K562 (cell line): ENCODE results near the gene SUPT16H.

ENCODE experiments used
- CEBPB ChIP-seq: fragments of 450-650 bp; IDR thresholded peaks from 2 replicates; pipeline ENCODE4 v1.6.1; 2016; ENCODE audit warnings: missing genetic modification characterization, missing compliant biosample characterization
- CTCF ChIP-seq, 3 experiments: IDR thresholded peaks in 2 of 3; conservative IDR thresholded peaks in 1 of 3; 2 replicates each; pipeline ENCODE4 v1.5.1; 2011 to 2012; ENCODE audit warnings: low read length in 3 of 3, mild to moderate bottlenecking in 3 of 3, control low read depth in 2 of 3, improper control_type of control experiment in 1 of 3, inconsistent platforms in 1 of 3, low read depth in 1 of 3, mixed read lengths in 1 of 3, moderate library complexity in 1 of 3; ENCODE audit not compliant: insufficient read depth in 2 of 3
- EP300 ChIP-seq: IDR thresholded peaks from 2 replicates; pipeline ENCODE4 v1.6.1; 2012; ENCODE audit warnings: low read length, improper control_type of control experiment
- HBP1 ChIP-seq: fragments of 450-650 bp; formaldehyde crosslinking; IDR thresholded peaks from 2 replicates; pipeline ENCODE4 v1.4.0; 2022; ENCODE audit warnings: missing genetic modification characterization
- HDAC6 ChIP-seq: IDR thresholded peaks from 2 replicates; pipeline ENCODE4 v1.6.1; 2012; ENCODE audit warnings: low read depth, mild to moderate bottlenecking, control low read depth, inconsistent platforms, low read length, moderate library complexity
- KAT7 ChIP-seq: sonication (generic); formaldehyde crosslinking; IDR thresholded peaks from 2 replicates; pipeline ENCODE4 v1.8.0; 2022; ENCODE audit warnings: missing genetic modification reagents, mild to moderate bottlenecking, borderline replicate concordance
- NCOA6 ChIP-seq: fragments of 450-650 bp; IDR thresholded peaks from 2 replicates; pipeline ENCODE4 v1.6.1; 2017; ENCODE audit warnings: mild to moderate bottlenecking
- POLR2AphosphoS5 ChIP-seq: IDR thresholded peaks from 2 replicates; pipeline ENCODE4 v1.6.1; 2011; ENCODE audit warnings: mild to moderate bottlenecking, low read depth, low read length, moderate library complexity; ENCODE audit not compliant: control insufficient read depth, insufficient read depth
- SAP30 ChIP-seq: fragments of 200-600 bp; sonication (generic); IDR thresholded peaks from 2 replicates; pipeline ENCODE4 v1.6.1; 2012; ENCODE audit warnings: borderline replicate concordance, low read depth, mild to moderate bottlenecking, moderate library complexity, low read length, control low read depth, inconsistent platforms; ENCODE audit not compliant: insufficient read depth, poor library complexity, severe bottlenecking
- TSC22D4 ChIP-seq: fragments of 450-650 bp; IDR thresholded peaks from 2 replicates; pipeline ENCODE4 v1.6.1; 2016; ENCODE audit warnings: missing genetic modification characterization, missing biosample characterization, control low read depth
- ZNF134 ChIP-seq: fragments of 250-450 bp; sonication (Bioruptor Pico); conservative IDR thresholded peaks from 2 replicates; pipeline ENCODE4 v1.4.0; 2020

DNA sequence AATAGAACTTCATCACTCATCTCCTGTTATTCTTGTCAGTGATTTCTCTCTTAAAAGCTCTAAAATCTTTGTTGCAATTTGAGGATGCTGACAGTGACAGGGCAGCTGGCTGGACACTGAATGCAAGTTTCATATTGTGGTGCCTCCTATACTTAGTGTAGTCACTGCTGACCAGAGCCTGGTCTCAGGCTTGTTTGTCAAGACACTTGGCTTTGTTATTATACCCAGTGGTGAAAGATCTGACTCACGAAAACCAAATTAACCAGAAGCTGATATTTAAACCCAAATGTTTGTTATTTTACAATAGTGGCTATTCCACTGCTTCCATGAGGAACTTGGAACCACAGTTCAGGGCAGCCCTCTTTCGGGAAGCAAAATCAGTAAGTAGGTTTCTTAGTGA is 61.1 kb downstream of the SUPT16H start:
- no peak for TF ChIP-seq HDAC6
- no peak for TF ChIP-seq HBP1
- no peak for TF ChIP-seq ZNF134 (CRISPR knock-in tag)
- no peak for TF ChIP-seq TSC22D4
- TF ChIP-seq CEBPB = no peak
- TF ChIP-seq SAP30 = no peak
- TF ChIP-seq NCOA6 = no peak
- TF ChIP-seq KAT7 (CRISPR knock-in tag) = no peak
- TF ChIP-seq CTCF (IDR thresholded peaks at IDR 0.05 in 2 of 3, conservative IDR thresholded peaks at IDR 0.05 in 1 of 3; ENCODE audit: insufficient read depth in 2 of 3, low read depth in 1 of 3, low read length in 3 of 3) = no peak
- TF ChIP-seq EP300 = no peak
- no peak for TF ChIP-seq POLR2AphosphoS5
